Tibial nerve (tissue), 4 donors: ENCODE measurements around the gene KRTAP9-4.
"Not testable (repeated sequence)": the region's sequence is repeated elsewhere in the genome, so short reads cannot be mapped to it uniquely, and the experiment has no call there.

Experiments used
- EP300 ChIP-seq, 2 donors: sonication (generic); formaldehyde crosslinking; IDR thresholded peaks; one replicate each; pipeline ENCODE4 v1.6.1; 2017; ENCODE audit warnings: antibody characterized with exemption in 2 of 2, mild to moderate bottlenecking in 1 of 2
- POLR2A ChIP-seq, 2 donors: fragments of 450-650 bp; IDR thresholded peaks; one replicate each; pipeline ENCODE4 v1.6.1; 2017; ENCODE audit warnings: antibody characterized with exemption in 2 of 2, mild to moderate bottlenecking in 2 of 2, moderate library complexity in 2 of 2
- TF ChIP-seq, protein P1 (sequence below), 5 experiments: fragments of 200-600 bp in 3 of 5; fragments of 450-650 bp in 2 of 5; sonication (generic) in 3 of 5; IDR thresholded peaks; one replicate each; pipeline ENCODE4 v1.5.1; 2016 to 2019; ENCODE audit warnings: antibody characterized with exemption in 5 of 5, mild to moderate bottlenecking in 3 of 5, moderate library complexity in 2 of 5

DNA sequence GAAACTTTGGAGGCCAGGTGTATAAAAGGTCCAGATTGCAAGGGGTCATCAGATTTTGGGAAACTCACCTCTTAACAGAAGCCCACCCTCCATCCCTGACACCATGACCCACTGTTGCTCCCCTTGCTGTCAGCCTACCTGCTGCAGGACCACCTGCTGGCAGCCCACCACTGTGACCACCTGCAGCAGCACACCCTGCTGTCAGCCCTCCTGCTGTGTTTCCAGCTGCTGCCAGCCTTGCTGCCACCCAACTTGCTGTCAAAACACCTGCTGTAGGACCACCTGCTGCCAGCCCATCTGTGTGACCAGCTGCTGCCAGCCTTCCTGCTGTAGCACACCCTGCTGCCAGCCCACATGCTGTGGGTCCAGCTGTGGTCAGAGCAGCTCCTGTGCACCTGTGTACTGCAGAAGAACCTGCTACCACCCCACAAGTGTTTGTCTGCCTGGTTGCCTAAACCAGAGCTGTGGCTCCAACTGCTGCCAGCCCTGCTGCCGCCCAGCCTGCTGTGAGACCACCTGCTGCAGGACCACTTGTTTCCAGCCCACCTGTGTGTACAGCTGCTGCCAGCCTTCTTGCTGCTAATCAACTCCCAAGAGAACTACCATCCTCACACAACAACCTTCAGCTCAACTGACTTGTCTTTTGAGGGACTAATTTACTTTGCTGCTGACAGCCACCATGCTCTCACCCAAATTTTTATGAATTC is 16.9 kb upstream of the KRTAP9-4 start, which contains the start of gene KRTAP9-3:
- TF ChIP-seq, protein P1, sequence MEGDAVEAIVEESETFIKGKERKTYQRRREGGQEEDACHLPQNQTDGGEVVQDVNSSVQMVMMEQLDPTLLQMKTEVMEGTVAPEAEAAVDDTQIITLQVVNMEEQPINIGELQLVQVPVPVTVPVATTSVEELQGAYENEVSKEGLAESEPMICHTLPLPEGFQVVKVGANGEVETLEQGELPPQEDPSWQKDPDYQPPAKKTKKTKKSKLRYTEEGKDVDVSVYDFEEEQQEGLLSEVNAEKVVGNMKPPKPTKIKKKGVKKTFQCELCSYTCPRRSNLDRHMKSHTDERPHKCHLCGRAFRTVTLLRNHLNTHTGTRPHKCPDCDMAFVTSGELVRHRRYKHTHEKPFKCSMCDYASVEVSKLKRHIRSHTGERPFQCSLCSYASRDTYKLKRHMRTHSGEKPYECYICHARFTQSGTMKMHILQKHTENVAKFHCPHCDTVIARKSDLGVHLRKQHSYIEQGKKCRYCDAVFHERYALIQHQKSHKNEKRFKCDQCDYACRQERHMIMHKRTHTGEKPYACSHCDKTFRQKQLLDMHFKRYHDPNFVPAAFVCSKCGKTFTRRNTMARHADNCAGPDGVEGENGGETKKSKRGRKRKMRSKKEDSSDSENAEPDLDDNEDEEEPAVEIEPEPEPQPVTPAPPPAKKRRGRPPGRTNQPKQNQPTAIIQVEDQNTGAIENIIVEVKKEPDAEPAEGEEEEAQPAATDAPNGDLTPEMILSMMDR (IDR thresholded peaks at IDR 0.05): not testable (repeated sequence)
- not testable (repeated sequence) for TF ChIP-seq EP300, POLR2A (IDR thresholded peaks at IDR 0.05)
